ENCODE data around the gene SAMD4B. TPM values are rescaled to one million over a fixed set of nuclear protein-coding genes. Genes with fewer than 3 reads are reported as not detected.

The SAMD4B gene
- total and polyA plus RNA-seq, 2 of the 8 experiments (the other 6 are each of a cell fraction or from before 2014, with no cell fraction given): 137 to 158 TPM

DNA sequence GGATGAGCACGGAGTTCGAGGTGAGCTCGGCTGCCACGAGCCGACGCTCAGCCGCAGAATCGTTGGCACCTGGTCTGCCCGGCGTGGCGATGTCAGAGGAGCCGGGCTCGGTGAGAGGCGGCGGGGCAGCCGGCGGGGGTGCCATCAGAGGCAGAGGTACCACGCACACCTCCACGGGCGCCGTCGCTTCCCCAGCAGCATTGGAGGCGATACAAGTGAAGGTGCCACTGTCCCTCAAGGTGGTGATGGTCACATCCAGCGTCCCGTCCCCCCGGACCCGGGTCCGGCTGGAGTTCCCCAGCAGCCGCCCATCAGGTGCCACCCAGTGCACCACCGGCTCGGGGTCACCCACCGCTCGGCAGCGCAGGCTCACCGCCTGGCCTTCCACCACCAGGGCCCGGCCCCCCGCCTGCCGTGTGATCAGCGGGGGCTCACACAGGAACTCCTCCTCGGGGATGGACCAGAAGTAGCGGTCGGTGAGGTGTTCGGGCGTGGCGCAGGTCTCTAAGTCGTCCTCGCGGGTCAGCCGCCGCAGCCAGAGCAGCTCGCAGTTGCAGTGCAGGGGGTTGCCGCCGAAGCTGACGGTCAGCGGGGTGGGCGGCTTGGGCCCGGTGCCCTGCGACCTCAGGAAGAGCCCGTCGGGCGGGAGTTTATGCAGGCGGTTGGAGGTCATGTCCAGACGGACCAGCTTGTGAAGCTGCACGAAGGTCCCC lies 28.0 kb upstream of the SAMD4B start (continued):
- TF ChIP-seq HDAC6 (IDR thresholded peaks at IDR 0.05; ENCODE audit: low read depth, low read length) (no peak), ZNF274 (IDR thresholded peaks at IDR 0.05; ENCODE audit: borderline replicate concordance, extremely low read depth, low read length) (no peak), YY1 (IDR thresholded peaks at IDR 0.05; ENCODE audit: low read depth, low read length) (no peak), SP2 (IDR thresholded peaks at IDR 0.05; ENCODE audit: low read length) (no peak)
- TF ChIP-seq, protein P1, sequence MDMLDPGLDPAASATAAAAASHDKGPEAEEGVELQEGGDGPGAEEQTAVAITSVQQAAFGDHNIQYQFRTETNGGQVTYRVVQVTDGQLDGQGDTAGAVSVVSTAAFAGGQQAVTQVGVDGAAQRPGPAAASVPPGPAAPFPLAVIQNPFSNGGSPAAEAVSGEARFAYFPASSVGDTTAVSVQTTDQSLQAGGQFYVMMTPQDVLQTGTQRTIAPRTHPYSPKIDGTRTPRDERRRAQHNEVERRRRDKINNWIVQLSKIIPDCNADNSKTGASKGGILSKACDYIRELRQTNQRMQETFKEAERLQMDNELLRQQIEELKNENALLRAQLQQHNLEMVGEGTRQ (IDR thresholded peaks at IDR 0.05; ENCODE audit: low read length): no peak
- TF ChIP-seq, protein P2, sequence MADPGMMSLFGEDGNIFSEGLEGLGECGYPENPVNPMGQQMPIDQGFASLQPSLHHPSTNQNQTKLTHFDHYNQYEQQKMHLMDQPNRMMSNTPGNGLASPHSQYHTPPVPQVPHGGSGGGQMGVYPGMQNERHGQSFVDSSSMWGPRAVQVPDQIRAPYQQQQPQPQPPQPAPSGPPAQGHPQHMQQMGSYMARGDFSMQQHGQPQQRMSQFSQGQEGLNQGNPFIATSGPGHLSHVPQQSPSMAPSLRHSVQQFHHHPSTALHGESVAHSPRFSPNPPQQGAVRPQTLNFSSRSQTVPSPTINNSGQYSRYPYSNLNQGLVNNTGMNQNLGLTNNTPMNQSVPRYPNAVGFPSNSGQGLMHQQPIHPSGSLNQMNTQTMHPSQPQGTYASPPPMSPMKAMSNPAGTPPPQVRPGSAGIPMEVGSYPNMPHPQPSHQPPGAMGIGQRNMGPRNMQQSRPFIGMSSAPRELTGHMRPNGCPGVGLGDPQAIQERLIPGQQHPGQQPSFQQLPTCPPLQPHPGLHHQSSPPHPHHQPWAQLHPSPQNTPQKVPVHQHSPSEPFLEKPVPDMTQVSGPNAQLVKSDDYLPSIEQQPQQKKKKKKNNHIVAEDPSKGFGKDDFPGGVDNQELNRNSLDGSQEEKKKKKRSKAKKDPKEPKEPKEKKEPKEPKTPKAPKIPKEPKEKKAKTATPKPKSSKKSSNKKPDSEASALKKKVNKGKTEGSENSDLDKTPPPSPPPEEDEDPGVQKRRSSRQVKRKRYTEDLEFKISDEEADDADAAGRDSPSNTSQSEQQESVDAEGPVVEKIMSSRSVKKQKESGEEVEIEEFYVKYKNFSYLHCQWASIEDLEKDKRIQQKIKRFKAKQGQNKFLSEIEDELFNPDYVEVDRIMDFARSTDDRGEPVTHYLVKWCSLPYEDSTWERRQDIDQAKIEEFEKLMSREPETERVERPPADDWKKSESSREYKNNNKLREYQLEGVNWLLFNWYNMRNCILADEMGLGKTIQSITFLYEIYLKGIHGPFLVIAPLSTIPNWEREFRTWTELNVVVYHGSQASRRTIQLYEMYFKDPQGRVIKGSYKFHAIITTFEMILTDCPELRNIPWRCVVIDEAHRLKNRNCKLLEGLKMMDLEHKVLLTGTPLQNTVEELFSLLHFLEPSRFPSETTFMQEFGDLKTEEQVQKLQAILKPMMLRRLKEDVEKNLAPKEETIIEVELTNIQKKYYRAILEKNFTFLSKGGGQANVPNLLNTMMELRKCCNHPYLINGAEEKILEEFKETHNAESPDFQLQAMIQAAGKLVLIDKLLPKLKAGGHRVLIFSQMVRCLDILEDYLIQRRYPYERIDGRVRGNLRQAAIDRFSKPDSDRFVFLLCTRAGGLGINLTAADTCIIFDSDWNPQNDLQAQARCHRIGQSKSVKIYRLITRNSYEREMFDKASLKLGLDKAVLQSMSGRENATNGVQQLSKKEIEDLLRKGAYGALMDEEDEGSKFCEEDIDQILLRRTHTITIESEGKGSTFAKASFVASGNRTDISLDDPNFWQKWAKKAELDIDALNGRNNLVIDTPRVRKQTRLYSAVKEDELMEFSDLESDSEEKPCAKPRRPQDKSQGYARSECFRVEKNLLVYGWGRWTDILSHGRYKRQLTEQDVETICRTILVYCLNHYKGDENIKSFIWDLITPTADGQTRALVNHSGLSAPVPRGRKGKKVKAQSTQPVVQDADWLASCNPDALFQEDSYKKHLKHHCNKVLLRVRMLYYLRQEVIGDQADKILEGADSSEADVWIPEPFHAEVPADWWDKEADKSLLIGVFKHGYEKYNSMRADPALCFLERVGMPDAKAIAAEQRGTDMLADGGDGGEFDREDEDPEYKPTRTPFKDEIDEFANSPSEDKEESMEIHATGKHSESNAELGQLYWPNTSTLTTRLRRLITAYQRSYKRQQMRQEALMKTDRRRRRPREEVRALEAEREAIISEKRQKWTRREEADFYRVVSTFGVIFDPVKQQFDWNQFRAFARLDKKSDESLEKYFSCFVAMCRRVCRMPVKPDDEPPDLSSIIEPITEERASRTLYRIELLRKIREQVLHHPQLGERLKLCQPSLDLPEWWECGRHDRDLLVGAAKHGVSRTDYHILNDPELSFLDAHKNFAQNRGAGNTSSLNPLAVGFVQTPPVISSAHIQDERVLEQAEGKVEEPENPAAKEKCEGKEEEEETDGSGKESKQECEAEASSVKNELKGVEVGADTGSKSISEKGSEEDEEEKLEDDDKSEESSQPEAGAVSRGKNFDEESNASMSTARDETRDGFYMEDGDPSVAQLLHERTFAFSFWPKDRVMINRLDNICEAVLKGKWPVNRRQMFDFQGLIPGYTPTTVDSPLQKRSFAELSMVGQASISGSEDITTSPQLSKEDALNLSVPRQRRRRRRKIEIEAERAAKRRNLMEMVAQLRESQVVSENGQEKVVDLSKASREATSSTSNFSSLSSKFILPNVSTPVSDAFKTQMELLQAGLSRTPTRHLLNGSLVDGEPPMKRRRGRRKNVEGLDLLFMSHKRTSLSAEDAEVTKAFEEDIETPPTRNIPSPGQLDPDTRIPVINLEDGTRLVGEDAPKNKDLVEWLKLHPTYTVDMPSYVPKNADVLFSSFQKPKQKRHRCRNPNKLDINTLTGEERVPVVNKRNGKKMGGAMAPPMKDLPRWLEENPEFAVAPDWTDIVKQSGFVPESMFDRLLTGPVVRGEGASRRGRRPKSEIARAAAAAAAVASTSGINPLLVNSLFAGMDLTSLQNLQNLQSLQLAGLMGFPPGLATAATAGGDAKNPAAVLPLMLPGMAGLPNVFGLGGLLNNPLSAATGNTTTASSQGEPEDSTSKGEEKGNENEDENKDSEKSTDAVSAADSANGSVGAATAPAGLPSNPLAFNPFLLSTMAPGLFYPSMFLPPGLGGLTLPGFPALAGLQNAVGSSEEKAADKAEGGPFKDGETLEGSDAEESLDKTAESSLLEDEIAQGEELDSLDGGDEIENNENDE (IDR thresholded peaks at IDR 0.05; ENCODE audit: insufficient replicate concordance, low read length): no peak

Measured in H1 (cell line).